SH-SY5Y (cell line): Measurements from ENCODE around the gene MTMR11.

ENCODE experiments used
- GATA2 ChIP-seq: IDR thresholded peaks from 2 replicates; pipeline ENCODE4 v1.6.1; 2011; ENCODE audit warnings: mild to moderate bottlenecking, low read depth, low read length
- GATA3 ChIP-seq: IDR thresholded peaks from 2 replicates; pipeline ENCODE4 v1.6.1; 2011; ENCODE audit warnings: low read depth, mild to moderate bottlenecking, low read length, moderate library complexity

DNA sequence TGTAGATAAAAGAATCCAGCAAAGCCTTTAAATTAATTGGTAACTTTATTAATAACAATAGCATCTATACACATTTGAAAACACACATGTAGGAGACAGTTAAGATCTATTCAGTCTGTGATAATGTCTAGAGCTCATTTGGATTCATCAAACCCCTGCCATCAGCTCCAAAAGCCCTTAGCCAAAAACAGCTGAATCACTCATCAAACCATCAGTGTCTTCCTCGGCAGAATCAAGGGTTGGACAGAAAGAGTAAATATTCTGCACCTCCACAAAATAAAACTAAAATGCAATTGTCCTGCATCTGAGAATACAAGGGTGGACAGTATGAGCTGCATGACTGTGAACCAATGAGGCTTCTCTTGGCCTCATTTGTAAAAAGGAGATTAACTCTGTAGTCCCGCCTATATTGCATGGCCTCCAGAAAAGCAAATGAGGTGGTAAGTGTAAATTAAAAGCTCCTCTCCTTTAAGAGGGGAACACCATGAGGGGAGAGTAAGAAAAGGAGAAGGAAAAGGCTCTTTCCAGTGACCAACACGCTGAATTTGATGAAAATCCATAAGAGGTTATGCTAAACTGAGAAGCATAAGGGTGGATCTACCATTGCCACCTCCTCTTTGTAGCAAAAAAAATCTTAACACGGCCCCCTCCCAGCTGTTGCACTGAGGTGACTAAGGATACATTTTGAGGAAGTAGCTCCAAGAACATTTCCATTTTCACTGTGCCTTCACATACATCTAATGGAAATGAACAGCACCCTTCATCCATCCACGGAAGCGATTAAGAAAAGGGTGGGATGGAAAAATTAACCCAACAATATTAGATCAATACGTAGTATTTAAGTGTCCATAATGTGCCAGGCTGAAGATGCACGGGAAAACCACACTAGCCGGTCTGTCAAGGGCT, 52.0 kb downstream of the MTMR11 start:
- TF ChIP-seq GATA2, result no peak
- no peak for TF ChIP-seq GATA3
